Measurements from ENCODE around the gene CLIP3.

The CLIP3 gene

DNA sequence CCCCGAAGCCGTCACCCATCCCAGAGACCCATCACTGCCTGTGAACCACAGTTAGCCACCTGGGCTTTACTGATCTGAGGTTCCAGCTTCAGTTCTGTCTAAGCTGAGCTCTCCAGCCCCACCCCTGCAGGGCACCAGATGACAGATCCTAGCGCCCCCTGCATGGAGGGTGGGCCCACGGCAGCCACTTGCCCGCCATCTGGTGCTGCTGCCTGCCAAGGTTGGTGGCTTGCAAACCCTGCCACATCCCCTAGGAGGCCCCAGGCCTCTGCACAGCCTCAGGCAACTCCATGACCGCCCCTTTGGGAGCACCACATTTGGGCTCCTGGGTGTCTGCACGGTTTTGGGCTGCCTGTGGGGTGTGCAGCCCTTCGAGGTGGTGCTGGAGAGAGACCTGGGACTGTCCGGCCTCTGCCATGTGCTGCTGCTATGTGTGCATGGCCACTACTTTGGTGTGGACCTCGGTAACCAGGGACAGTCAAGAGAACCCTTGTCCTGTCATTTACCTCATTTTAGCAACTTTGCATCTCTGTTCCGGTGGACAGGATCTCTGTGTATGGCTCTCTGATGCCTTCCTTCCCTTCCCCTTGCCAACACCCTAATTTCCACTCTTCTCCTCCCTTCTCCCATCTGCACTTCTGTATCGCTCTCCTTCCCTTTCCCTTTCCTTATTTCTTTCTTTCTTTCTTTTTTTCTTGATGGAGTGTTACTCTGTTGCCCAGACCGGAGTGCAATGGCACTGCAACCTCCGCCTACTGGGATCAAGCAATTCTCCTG, 55.0 kb downstream of the CLIP3 start:
- DNase-seq (ENCODE audit: low spot score), result peak; percentile 38

DNA sequence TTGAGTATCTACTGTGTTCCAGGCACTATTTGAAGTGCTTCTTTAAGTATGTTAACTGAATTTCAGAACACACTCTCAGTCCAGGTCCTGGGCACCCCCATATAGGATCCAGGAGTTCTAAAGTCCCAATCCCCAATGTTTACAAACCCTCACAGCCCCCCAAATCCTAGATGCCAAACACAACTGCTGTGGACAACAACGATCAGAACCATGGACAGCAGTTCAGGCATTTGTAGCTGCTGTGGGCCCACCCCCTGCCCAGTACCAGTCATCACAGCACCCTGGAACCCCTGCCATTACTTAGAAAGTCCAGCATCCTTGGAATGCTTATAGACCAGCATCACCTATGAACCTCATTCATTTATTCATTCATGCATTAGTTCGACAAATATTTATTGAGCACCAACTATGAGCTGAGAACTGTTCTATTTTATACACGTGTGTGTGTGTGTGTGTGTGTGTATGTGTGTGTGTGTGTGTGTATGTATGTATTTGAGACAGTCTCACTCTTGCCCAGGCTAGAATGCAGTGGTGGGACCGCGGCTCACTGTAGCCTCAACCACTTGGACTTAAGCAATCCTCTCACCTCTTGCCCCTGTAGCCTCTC, 57.0 kb downstream of the CLIP3 start:
- DNase-seq (ENCODE audit: low spot score), result no peak

DNA sequence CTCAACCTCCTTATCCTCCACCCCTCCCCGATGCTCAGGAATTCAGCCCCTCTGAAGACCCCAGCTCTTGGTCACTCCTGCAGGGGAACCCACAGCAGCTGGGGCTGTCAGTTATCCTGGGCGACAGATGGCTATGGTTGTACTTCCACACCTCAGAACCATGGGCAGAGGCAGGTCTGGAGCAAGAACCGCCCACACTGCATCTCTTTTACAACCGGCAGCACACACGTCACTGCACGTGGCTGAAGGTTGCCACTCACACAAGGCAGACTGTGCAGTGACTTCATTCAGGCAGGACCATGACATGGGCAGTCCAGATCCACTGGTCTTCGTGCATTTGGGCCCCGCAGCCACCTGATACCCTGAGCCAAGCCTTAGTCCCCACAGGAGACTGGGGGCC, 59.2 kb downstream of the CLIP3 start:
- peak; percentile 57 for DNase-seq (ENCODE audit: low spot score)

DNA sequence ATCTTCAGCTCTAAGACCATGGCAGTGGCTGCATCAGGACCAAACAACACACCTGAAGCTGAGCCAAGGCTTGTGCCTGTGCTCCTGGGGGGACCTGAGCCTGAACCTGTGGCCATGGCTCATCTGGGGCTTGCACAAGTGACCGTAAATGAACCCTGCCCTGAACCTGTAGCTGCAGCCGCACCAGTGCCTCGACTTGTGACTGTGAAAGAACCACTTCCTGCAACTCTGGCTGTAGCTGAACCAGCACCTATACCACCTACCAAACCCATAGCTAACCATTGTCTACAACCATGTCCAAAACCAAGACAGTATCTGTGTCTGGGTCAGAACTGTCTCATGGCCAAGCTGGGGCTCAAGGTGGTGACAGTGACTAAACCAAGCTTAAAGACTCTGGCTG, 65.9 kb downstream of the CLIP3 start:
- no peak for DNase-seq (ENCODE audit: low spot score)

Measured in SW480 (cell line).